DOHH2 (cell line): ENCODE measurements around the gene IMMT.

Experiments used
- CTCF ChIP-seq: fragments of 200-600 bp; sonication (generic); IDR thresholded peaks from one replicate; pipeline ENCODE4 v1.5.1; 2014; ENCODE audit warnings: antibody characterized with exemption, mild to moderate bottlenecking, low read depth, low read length; ENCODE audit not compliant: poor library complexity, severe bottlenecking
- EZH2phosphoT487 ChIP-seq: fragments of 200-600 bp; sonication (generic); IDR thresholded peaks from 2 replicates; pipeline ENCODE4 v1.6.1; 2017; ENCODE audit warnings: borderline replicate concordance, mild to moderate bottlenecking, antibody characterized with exemption, low read length, moderate library complexity, mixed read lengths

- TF ChIP-seq CTCF (no peak), EZH2phosphoT487 (no peak)
Measured at GRCh38 chr2:86226636-86227520, 31.6 kb upstream of the IMMT start.
